Glutamatergic neuron (in vitro differentiated cells): Measurements from ENCODE around the gene BMP6. TPM values are rescaled to one million over a fixed set of nuclear protein-coding genes. Genes with fewer than 3 reads are reported as not detected.
"Not testable (repeated sequence)": the region's sequence is repeated elsewhere in the genome, so short reads cannot be mapped to it uniquely, and the experiment has no call there.

ENCODE experiments used
- DNase-seq: peaks from one replicate; pipeline ENCODE4 v3.0.0; 2022
- H3K27ac Mint-ChIP-seq: one replicate; pipeline ENCODE4 v1.8.0; 2020; ENCODE audit warnings: mild to moderate bottlenecking, mixed read lengths, inconsistent platforms; ENCODE audit not compliant: unreplicated experiment
- H3K27me3 Mint-ChIP-seq: one replicate; pipeline ENCODE4 v1.8.0; 2020; ENCODE audit warnings: mild to moderate bottlenecking, moderate library complexity, mixed read lengths, inconsistent platforms; ENCODE audit not compliant: unreplicated experiment
- H3K36me3 Mint-ChIP-seq: one replicate; pipeline ENCODE4 v1.8.0; 2020; ENCODE audit warnings: mild to moderate bottlenecking, mixed read lengths, inconsistent platforms; ENCODE audit not compliant: unreplicated experiment
- H3K4me1 Mint-ChIP-seq: one replicate; pipeline ENCODE4 v1.8.0; 2020; ENCODE audit warnings: mild to moderate bottlenecking, low read depth, mixed read lengths, inconsistent platforms; ENCODE audit not compliant: unreplicated experiment
- H3K4me3 Mint-ChIP-seq: one replicate; pipeline ENCODE4 v1.8.0; 2020; ENCODE audit warnings: mild to moderate bottlenecking, mixed read lengths, inconsistent platforms; ENCODE audit not compliant: unreplicated experiment
- H3K9me3 Mint-ChIP-seq: one replicate; pipeline ENCODE4 v1.8.0; 2020; ENCODE audit warnings: mild to moderate bottlenecking, moderate library complexity, mixed read lengths, inconsistent platforms; ENCODE audit not compliant: unreplicated experiment
- total RNA-seq: library from RNA; stranded (reverse); fragmentation: NEBNext Ultra II Directional; extraction: Animal tissue kit (Norgen Biotek cat#: 25700); gene quantifications from one replicate; pipeline ENCODE4 v1.2.1, GENCODE V29; 2021; ENCODE audit not compliant: unreplicated experiment
- TF ChIP-seq, protein P1 (sequence below): fragments of 200-600 bp; sonication (generic); IDR thresholded peaks from one replicate; pipeline ENCODE4 v1.5.0; 2021; ENCODE audit not compliant: partially characterized antibody, unreplicated experiment

Gene BMP6
- total RNA-seq, 1 donor from 2014 or later, result 0.25 TPM

DNA sequence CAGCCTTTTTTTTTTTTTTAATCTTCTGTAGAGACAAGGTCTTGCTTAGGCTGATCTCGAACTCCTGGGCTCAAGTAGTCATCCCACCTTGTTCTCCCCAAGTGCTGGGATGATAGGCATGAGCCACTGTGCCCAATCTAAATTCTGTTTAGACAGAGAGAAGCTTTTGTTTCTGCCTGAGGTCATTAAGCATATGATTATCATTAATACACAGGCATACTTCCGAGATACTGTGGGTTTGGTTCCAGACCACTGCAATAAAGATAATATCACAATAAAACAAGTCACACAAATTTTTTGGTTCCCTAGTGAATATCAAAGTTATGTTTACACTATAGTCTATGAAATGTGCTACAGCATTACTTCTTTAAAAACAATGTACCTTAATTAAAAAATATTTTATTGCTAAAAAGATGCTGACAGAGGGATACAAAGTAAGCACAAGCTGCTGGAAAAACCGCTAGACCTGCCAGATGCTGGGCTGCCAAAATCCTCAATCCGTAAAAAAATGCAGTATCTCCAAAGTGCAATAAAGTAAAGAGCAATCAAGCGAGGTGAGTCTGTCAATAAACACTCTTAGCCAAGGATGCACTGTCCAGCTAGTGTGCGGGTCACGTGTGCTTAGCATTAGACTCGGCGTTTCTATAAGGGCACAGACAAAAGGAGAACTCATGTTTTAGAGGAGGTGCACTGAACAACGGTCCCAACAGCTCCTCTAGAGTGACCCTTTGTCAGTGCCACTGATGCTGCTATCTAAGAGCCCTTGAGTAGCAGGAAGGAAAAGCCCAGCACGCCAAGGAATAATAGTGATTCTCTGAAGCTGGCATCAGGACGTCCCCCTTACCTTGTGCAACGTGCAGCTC, 168.6 kb downstream of the BMP6 start:
- DNase-seq, result no peak
- Mint-ChIP-seq H3K4me1 (peaks cover 7% of the 10 kb centered on the region), H3K27ac (no peak overlapping the region), H3K36me3 (peaks cover 16% of the 10 kb centered on the region), H3K27me3 (peaks cover 1% of the 10 kb centered on the region), H3K4me3 (no peak overlapping the region), H3K9me3 (peaks cover 3% of the 10 kb centered on the region)
- TF ChIP-seq, protein P1, sequence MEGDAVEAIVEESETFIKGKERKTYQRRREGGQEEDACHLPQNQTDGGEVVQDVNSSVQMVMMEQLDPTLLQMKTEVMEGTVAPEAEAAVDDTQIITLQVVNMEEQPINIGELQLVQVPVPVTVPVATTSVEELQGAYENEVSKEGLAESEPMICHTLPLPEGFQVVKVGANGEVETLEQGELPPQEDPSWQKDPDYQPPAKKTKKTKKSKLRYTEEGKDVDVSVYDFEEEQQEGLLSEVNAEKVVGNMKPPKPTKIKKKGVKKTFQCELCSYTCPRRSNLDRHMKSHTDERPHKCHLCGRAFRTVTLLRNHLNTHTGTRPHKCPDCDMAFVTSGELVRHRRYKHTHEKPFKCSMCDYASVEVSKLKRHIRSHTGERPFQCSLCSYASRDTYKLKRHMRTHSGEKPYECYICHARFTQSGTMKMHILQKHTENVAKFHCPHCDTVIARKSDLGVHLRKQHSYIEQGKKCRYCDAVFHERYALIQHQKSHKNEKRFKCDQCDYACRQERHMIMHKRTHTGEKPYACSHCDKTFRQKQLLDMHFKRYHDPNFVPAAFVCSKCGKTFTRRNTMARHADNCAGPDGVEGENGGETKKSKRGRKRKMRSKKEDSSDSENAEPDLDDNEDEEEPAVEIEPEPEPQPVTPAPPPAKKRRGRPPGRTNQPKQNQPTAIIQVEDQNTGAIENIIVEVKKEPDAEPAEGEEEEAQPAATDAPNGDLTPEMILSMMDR, result no peak

DNA sequence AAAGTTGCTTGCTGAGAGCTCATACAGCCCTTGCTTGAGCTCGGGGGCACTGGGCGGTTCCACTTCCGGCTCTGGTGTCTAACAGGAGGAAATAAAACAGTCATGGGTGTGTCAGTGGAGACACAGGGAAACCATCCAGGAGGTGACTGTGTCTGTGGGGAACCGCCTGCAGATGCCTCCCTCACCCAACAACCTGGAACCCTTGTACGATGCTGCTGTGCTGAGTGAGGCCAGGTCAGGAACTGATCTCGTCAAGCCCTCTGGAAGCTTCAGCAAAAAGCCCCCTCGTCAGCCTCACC, 169.2 kb downstream of the BMP6 start:
- no peak for DNase-seq
- Mint-ChIP-seq H3K27ac (no peak overlapping the region), H3K27me3 (peaks cover 1% of the 10 kb centered on the region), H3K36me3 (peaks cover 16% of the 10 kb centered on the region), H3K4me1 (peaks cover 7% of the 10 kb centered on the region), H3K9me3 (peaks cover 3% of the 10 kb centered on the region), H3K4me3 (no peak overlapping the region)
- TF ChIP-seq, protein P1, result no peak

DNA sequence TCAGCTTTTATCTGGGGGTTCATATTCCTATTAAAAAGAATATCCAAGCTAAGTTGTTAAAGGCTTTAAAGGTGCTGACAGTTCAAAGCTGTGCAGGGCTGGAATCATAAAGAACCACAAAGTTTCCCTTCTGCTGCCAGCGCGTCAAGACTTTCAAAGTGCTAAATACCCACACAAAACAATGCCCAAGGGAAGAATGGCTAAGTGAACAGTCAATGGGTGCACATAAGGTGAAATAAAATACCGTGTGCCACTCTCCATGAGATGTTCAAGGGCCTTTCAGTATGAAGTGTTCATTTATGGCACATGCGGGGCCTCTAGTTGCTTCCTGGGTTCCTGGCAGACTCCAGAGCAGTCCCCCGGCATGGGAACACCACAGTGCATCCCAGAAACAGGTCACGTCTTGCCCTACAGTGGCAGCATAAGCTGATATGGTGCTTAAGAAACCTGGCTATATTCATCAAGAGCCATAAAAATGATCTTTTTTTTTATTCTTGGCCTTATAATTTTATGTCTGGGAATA, 170.6 kb downstream of the BMP6 start:
- Mint-ChIP-seq H3K9me3 (peaks cover 3% of the 10 kb centered on the region), H3K36me3 (peaks cover 14% of the 10 kb centered on the region), H3K27me3 (peaks cover 1% of the 10 kb centered on the region), H3K27ac (no peak overlapping the region), H3K4me1 (peaks cover 7% of the 10 kb centered on the region), H3K4me3 (no peak overlapping the region)
- TF ChIP-seq, protein P1, result no peak
- no peak for DNase-seq

DNA sequence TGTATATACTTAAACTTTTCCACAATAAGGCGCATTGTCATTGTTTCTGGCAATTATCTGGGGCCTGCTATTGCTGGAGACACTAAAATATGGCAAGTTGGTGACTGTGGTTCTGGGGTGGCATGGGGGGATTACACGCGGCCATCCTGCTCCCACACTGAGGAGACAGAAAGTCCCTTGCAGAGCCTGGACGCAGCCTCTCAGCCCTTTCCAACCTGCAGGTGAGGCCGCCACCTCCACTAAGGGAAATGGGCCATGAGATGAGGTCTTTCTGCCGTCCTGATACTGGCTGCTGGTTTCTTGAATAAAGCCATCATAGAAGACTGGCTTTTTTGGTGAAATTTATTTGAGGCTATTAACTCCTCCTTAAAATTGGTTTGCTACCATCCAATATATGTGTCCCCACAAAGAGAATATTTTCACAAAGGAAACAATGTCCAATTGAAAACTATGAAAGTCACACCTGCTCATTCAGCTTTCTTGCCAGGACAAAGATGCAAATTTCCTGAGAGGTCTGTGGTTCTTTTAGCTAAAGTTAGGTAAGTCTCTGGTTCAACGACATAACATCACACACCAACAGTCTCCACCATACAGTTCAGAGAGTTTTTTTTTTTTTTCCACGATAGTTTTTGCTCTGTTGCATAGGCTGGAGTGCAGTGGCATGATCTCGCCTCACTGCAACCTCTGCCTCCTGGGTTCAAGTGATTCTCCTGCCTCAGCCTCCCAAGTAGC, 171.7 kb downstream of the BMP6 start:
- peaks cover 5% of the 10 kb centered on the region for H3K36me3 Mint-ChIP-seq

DNA sequence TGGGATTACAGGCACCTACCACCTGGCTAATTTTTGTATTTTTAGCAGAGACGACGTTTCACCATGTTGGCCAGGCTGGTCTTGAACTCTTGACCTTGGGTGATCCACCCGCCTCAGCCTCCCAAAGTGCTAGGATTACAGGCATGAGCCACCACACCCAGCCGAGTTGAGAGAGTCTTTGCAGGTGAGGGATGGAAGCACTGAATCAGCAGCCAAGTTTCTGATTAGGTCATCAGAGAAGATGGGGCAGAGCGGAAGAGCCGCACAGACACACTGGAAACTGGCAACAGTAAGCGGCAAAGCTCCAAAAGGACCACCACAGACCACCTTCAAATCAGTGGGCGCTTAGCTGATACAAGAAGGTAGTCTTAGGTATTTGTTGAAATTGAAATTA, 172.3 kb downstream of the BMP6 start:
- not testable (repeated sequence) for H3K9me3 Mint-ChIP-seq, H3K4me1 Mint-ChIP-seq, DNase-seq, H3K27me3 Mint-ChIP-seq, H3K4me3 Mint-ChIP-seq, H3K27ac Mint-ChIP-seq, H3K36me3 Mint-ChIP-seq

More for the DNA sequence above, 171.7 kb downstream of the BMP6 start:
- no peaks in the 10 kb centered on the region for H3K27me3 Mint-ChIP-seq
- TF ChIP-seq, protein P1, result no peak
- no peak for DNase-seq
- peaks cover 3% of the 10 kb centered on the region for H3K9me3 Mint-ChIP-seq
- peaks cover 7% of the 10 kb centered on the region for H3K4me1 Mint-ChIP-seq
- no peak overlapping the region for H3K27ac Mint-ChIP-seq
- no peak overlapping the region for H3K4me3 Mint-ChIP-seq
